Esophagus squamous epithelium (tissue), 5 donors: ENCODE measurements around the gene VPS29. TPM values are rescaled to one million over a fixed set of nuclear protein-coding genes. Genes with fewer than 3 reads are reported as not detected.
A peak's percentile ranks its signal among the peaks of the same experiment; 100 is the strongest.
"Not testable (repeated sequence)": the region's sequence is repeated elsewhere in the genome, so short reads cannot be mapped to it uniquely, and the experiment has no call there.

Experiments used
- DNase-seq: peaks from one replicate; lab custom pipeline; 2025; lab: John Stamatoyannopoulos, UW
- H3K27ac ChIP-seq, 4 donors: fragments of 200-600 bp; sonication (generic); one replicate each; pipeline ENCODE4 v1.5.1; 2016 to 2019; ENCODE audit warnings: mild to moderate bottlenecking in 1 of 4
- H3K27me3 ChIP-seq, 4 donors: fragments of 200-600 bp; sonication (generic); 1 replicate in 3 of 4; 2 replicates in 1 of 4; pipeline versions ENCODE4 v1.5.1 to v1.6.0; 2017 to 2021; ENCODE audit warnings: antibody characterized with exemption in 1 of 4
- H3K36me3 ChIP-seq, 3 donors: fragments of 200-600 bp; sonication (generic); one replicate each; pipeline ENCODE4 v1.5.1; 2016 to 2019
- H3K4me1 ChIP-seq, 3 donors: fragments of 200-600 bp; sonication (generic); one replicate each; pipeline ENCODE4 v1.5.1; 2017 to 2019
- H3K4me3 ChIP-seq, 4 donors: fragments of 200-600 bp; sonication (generic); 1 replicate in 3 of 4; 2 replicates in 1 of 4; pipeline ENCODE4 v1.5.1; 2016 to 2019; ENCODE audit warnings: mild to moderate bottlenecking in 2 of 4, moderate library complexity in 1 of 4
- H3K9me3 ChIP-seq, 3 donors: fragments of 200-600 bp; sonication (generic); one replicate each; pipeline ENCODE4 v1.5.1; 2016 to 2019
- POLR2A ChIP-seq, 4 donors: fragments of 450-650 bp; IDR thresholded peaks; one replicate each; pipeline ENCODE4 v1.6.1; 2017; ENCODE audit warnings: antibody characterized with exemption in 4 of 4, mild to moderate bottlenecking in 4 of 4, moderate library complexity in 3 of 4
- WGBS, 2 donors: methylation state at CpG; one replicate each; pipeline ENCODE4 v1.1.5; 2018; 5-methylcytosine and 5-hydroxymethylcytosine counted together
- intact Hi-C: fragments of 100-400 bp; cut with DNase I; formaldehyde crosslinking; loops from one replicate; pipeline ENCODE4 v1.15.0; 2022
- total RNA-seq, 4 donors: library from RNA; depleted of rRNA; stranded (reverse); fragments of >200 nt; gene quantifications; one replicate each; pipeline ENCODE4 v1.1.0, GENCODE V29; 2016
- TF ChIP-seq, protein P1 (sequence below), 6 experiments: fragments of 450-650 bp in 4 of 6; fragments of 200-600 bp in 2 of 6; sonication (generic) in 2 of 6; IDR thresholded peaks; one replicate each; pipeline ENCODE4 v1.5.1; 2016 to 2019; ENCODE audit warnings: antibody characterized with exemption in 6 of 6, mild to moderate bottlenecking in 4 of 6, moderate library complexity in 4 of 6
- donor health status: DM: yes; HTN: yes; CAD: no.

Gene VPS29
- total RNA-seq, 4 donors from 2014 or later = 66.9 to 146 (median 110) TPM

DNA sequence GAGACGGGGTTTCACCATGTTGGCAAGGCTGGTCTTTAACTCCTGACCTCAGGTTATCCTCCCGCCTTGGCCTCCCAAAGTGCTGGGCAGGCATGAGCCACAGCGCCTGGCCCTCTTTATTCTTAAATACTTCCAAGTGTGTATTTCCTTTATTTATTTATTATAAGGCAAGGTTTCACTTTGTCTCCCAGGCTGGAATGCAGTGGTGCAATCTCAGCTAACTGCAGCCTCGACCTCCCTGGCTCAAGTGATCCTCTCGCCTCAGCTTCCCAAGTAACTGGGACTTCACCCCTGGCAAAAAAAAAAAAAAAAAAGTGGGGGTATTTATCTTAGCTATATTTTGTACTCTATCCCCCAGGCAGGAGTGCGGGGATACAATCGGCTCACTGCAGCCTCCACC, 26.5 kb downstream of the VPS29 start:
- Histone ChIP-seq H3K9me3 (no peaks in the 10 kb centered on the region), H3K27me3 (no peaks in the 10 kb centered on the region), H3K27ac (no peak overlapping the region), H3K4me1 (no peaks in the 10 kb centered on the region), H3K4me3 (no peak overlapping the region), H3K36me3 (peaks cover 0 to 11% (median 0%) of the 10 kb centered on the region in 3 donors)
- intact Hi-C loops = no loop called here
- 97 to 98% methylated on average over 5 to 7 of the region's 7 CpGs for WGBS, 2 donors
- no peak for TF ChIP-seq POLR2A (IDR thresholded peaks at IDR 0.05)
- TF ChIP-seq, protein P1, sequence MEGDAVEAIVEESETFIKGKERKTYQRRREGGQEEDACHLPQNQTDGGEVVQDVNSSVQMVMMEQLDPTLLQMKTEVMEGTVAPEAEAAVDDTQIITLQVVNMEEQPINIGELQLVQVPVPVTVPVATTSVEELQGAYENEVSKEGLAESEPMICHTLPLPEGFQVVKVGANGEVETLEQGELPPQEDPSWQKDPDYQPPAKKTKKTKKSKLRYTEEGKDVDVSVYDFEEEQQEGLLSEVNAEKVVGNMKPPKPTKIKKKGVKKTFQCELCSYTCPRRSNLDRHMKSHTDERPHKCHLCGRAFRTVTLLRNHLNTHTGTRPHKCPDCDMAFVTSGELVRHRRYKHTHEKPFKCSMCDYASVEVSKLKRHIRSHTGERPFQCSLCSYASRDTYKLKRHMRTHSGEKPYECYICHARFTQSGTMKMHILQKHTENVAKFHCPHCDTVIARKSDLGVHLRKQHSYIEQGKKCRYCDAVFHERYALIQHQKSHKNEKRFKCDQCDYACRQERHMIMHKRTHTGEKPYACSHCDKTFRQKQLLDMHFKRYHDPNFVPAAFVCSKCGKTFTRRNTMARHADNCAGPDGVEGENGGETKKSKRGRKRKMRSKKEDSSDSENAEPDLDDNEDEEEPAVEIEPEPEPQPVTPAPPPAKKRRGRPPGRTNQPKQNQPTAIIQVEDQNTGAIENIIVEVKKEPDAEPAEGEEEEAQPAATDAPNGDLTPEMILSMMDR (IDR thresholded peaks at IDR 0.05) = no peak
- DNase-seq = no peak

DNA sequence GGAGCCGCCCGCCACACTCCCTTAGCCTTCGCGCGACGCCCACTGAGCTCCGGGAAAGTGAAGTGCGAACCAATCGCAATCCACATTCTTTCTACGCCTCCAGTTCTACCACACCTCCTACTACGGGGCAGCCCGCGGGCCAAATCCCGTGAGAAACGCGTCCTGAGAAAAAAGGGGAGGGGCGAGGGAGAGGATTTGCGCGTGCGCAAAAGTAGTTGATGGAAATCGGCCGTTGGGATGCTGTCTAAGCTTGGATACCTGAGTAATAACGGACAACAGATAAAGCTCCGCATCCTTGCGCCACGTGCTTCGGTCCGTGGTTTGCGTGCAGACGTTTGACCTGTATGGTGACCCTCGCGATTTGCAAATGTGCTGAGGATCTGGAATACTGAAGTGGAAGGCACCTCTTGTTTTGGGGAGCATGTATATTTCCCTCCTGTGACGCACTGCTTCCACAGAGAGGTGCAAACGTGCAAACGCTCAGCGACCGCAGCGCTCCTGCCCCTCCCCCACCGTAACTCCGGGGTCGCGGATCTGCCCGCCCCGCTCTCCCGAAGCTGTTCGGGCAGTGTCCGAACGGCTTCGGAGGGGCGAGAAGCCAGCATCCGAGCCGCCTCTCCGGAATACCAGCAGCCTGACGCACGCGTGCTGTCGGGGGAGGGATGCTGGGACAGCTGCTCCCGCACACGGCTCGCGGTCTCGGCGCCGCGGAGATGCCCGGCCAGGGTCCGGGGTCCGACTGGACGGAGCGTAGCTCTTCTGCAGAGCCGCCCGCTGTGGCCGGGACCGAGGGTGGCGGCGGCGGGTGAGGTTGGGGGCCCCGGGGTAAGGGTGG, 33.5 kb downstream of the VPS29 start, which contains the start of the genes FAM216A and GPN3:
TSS of gene FAM216A (plus strand) at position 632 of the 835 bp plus-strand sequence. CDS start at position 663, 31 bp downstream.
TSS of gene GPN3 (minus strand) at position 44 of the 835 bp plus-strand sequence. CDS start 54 bp downstream, outside the sequence.
- Histone ChIP-seq H3K36me3 (peaks cover 0 to 19% (median 0%) of the 10 kb centered on the region in 3 donors), H3K9me3 (no peaks in the 10 kb centered on the region), H3K27me3 (no peaks in the 10 kb centered on the region), H3K27ac (peak within 1 kb of the TSS; percentile 90 to 97 (median 93)), H3K4me1 (peaks cover 14 to 36% (median 17%) of the 10 kb centered on the region in 3 donors), H3K4me3 (peak within 1 kb of the TSS; percentile 70 to 80 (median 76))
- 0% methylated on average over 12 to 23 of the region's 78 CpGs for WGBS, 2 donors
- TF ChIP-seq POLR2A (IDR thresholded peaks at IDR 0.05) = peak in 2 of 4 donors; percentile 52 to 74
- TF ChIP-seq, protein P1 (IDR thresholded peaks at IDR 0.05) = peak in 2 of 6 experiments; percentile 2 to 35
- intact Hi-C loops = no loop called here
- peak; percentile 71 for DNase-seq

DNA sequence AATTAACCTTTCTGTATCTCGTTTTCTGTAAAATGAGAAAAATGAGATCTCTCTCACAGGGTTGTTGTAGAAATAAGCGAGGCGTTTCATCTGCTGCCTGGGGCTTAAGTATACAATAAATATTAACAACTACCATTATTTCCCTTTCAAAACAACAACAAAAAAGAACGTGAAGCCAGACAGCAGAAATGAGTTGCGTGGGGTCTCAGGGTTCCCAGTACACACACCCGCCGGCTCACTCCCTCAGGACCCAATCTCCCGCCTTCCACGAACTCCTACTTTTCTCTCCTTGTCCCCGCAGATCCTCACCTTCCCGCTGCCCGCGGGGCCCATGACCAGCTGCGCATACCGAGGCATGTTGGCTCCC, 34.1 kb downstream of the VPS29 start:
- no peaks in the 10 kb centered on the region for H3K9me3 ChIP-seq
- peak overlapping the region; percentile 90 to 97 (median 93) for H3K27ac ChIP-seq
- no peak for DNase-seq
- intact Hi-C loops = no loop called here
- H3K4me3 ChIP-seq = peak overlapping the region; percentile 70 to 80 (median 76)
- H3K4me1 ChIP-seq = peaks cover 14 to 36% (median 17%) of the 10 kb centered on the region in 3 donors
- TF ChIP-seq, protein P1 (IDR thresholded peaks at IDR 0.05) = no peak
- peak in 2 of 4 donors; percentile 87 to 90 for TF ChIP-seq POLR2A (IDR thresholded peaks at IDR 0.05)
- no peaks in the 10 kb centered on the region for H3K27me3 ChIP-seq
- H3K36me3 ChIP-seq = peaks cover 0 to 25% (median 0%) of the 10 kb centered on the region in 3 donors
- WGBS, 2 donors = 0 to 1% methylated on average over 15 of the region's 15 CpGs

DNA sequence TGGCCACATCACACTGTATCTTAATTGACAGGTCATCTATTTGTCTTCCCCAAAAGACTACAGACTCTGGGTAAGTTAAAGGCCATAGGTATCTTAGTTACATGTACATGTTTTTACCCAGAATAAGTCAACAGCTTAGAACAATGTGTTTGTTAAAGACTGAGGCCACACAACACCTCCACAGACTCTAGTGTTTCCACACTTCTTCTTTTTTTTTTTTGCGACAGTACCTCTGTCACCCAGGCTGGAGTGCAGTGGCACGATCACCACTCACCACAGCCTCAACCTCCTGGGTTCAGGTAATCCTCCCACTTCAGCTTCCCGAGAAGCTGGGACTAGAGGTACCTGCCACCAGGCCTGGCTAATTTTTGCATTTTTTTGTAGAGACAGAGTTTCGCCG, 35.1 kb downstream of the VPS29 start:
- DNase-seq = no peak
- H3K27ac ChIP-seq = peak overlapping the region in 2 of 4 donors; percentile 90 to 97
- peak overlapping the region in 3 of 4 donors; percentile 74 to 80 (median 78) for H3K4me3 ChIP-seq

DNA sequence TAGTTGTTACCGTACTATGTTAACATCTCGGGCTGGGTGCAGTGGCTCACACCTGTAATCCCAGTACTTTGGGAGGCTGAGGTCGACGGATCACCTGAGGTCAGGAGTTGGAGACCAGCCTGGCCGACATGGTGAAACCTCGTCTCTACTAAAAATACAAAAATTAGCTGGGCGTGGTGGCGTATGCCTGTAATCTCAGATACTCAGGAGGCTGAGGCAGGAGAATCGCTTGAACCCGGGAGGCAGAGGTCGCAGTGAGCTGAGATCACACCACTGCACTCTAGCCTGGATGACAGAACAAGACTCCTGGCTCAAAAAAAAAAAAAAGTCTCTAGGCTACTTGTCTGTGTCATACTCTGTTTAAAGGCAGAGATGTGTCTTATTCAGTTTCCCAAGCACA, 36.1 kb downstream of the VPS29 start:
- peaks cover 14 to 36% (median 17%) of the 10 kb centered on the region in 3 donors for H3K4me1 ChIP-seq
- H3K9me3 ChIP-seq, H3K27me3 ChIP-seq, intact Hi-C loops, DNase-seq, H3K4me3 ChIP-seq, H3K27ac ChIP-seq: not testable (repeated sequence)
- 93 to 94% methylated on average over 10 to 11 of the region's 11 CpGs for WGBS, 2 donors
- H3K36me3 ChIP-seq = peaks cover 0 to 46% (median 0%) of the 10 kb centered on the region in 3 donors

More for the DNA sequence above, 35.1 kb downstream of the VPS29 start:
- no peaks in the 10 kb centered on the region for H3K9me3 ChIP-seq
- 47 to 53% methylated on average over 5 of the region's 5 CpGs for WGBS, 2 donors
- intact Hi-C loops = no loop called here
- TF ChIP-seq, protein P1 (IDR thresholded peaks at IDR 0.05) = no peak
- no peak for TF ChIP-seq POLR2A (IDR thresholded peaks at IDR 0.05)
- H3K27me3 ChIP-seq = no peaks in the 10 kb centered on the region
- peaks cover 0 to 36% (median 0%) of the 10 kb centered on the region in 3 donors for H3K36me3 ChIP-seq
- peaks cover 14 to 36% (median 17%) of the 10 kb centered on the region in 3 donors for H3K4me1 ChIP-seq
